Natural killer cell (primary cell): ENCODE measurements around the gene ADCY4. TPM values are rescaled to one million over a fixed set of nuclear protein-coding genes. Genes with fewer than 3 reads are reported as not detected.

Source experiments
- ATAC-seq, 3 donors: fragments of 150-1000 bp in 2 of 3; fragments of 200-7000 bp in 1 of 3; cut with Tn5 transposase; 1 replicate in 1 of 3; 2 replicates in 2 of 3; pipeline ENCODE4 v1.10.0; 2021; ENCODE audit warnings: mild to moderate bottlenecking in 2 of 3, moderate library complexity in 2 of 3
- DNase-seq, 2 donors: peaks; one replicate each; pipeline versions ENCODE4 v3.0.0 to v3.0.0-alpha.2; 2013 to 2021; ENCODE audit warnings: mixed read lengths in 1 of 2
- H3K27ac ChIP-seq: one replicate; pipeline ENCODE4 v1.5.1; 2013; ENCODE audit warnings: mild to moderate bottlenecking, low read length
- H3K27me3 ChIP-seq: one replicate; pipeline ENCODE4 v1.6.1; 2013; ENCODE audit warnings: low read length; ENCODE audit not compliant: control insufficient read depth, insufficient read depth
- H3K36me3 ChIP-seq: one replicate; pipeline ENCODE4 v1.6.1; 2013; ENCODE audit warnings: low read length; ENCODE audit not compliant: control insufficient read depth, insufficient read depth
- H3K4me1 ChIP-seq: one replicate; pipeline ENCODE4 v1.6.1; 2013; ENCODE audit warnings: low read length; ENCODE audit not compliant: control insufficient read depth, insufficient read depth
- H3K4me3 ChIP-seq: one replicate; pipeline ENCODE4 v1.5.1; 2013; ENCODE audit warnings: low read length
- H3K9me3 ChIP-seq: one replicate; pipeline ENCODE4 v1.6.1; 2013; ENCODE audit warnings: low read length; ENCODE audit not compliant: control insufficient read depth, insufficient read depth
- H3K27ac Mint-ChIP-seq, 2 donors: one replicate each; pipeline ENCODE4 v1.8.0; 2022; ENCODE audit warnings: mild to moderate bottlenecking in 2 of 2, mixed read lengths in 2 of 2, moderate library complexity in 1 of 2
- H3K27me3 Mint-ChIP-seq, 2 donors: one replicate each; pipeline ENCODE4 v1.8.0; 2022; ENCODE audit warnings: low read depth in 2 of 2, mixed read lengths in 2 of 2
- H3K36me3 Mint-ChIP-seq: one replicate; pipeline ENCODE4 v1.8.0; 2022; ENCODE audit warnings: mixed read lengths
- H3K4me1 Mint-ChIP-seq, 2 donors: one replicate each; pipeline ENCODE4 v1.8.0; 2022; ENCODE audit warnings: mixed read lengths in 2 of 2
- H3K4me3 Mint-ChIP-seq: one replicate; pipeline ENCODE4 v1.8.0; 2022; ENCODE audit warnings: mild to moderate bottlenecking, moderate library complexity, mixed read lengths
- H3K9me3 Mint-ChIP-seq, 2 donors: one replicate each; pipeline ENCODE4 v1.8.0; 2022; ENCODE audit warnings: mixed read lengths in 2 of 2
- WGBS: methylation state at CpG from one replicate; pipeline ENCODE4 v1.1.7; 2013; ENCODE audit warnings: missing lambda C conversion rate; ENCODE audit not compliant: insufficient coverage; 5-methylcytosine and 5-hydroxymethylcytosine counted together
- intact Hi-C: fragments of 100-400 bp; cut with micrococcal nuclease; formaldehyde crosslinking; loops from one replicate; pipeline ENCODE4 v1.14.2; 2022
- total RNA-seq, 4 donors: library from RNA; stranded (reverse); fragments of 120-200 nt in 1 of 4; gene quantifications; one replicate each; pipeline versions ENCODE4 v1.2.3 to v1.2.4, GENCODE V29; 2013 to 2022
- TF ChIP-seq, protein P1 (sequence below): fragments of 200-600 bp; IDR thresholded peaks from one replicate; pipeline ENCODE4 v1.8.0; 2022; ENCODE audit warnings: antibody characterized with exemption

The ADCY4 gene
- total RNA-seq, 3 donors from 2014 or later (not counting 1 experiment from before 2014, with no cell fraction given), result 9.8 to 17.6 (median 11.3) TPM

DNA sequence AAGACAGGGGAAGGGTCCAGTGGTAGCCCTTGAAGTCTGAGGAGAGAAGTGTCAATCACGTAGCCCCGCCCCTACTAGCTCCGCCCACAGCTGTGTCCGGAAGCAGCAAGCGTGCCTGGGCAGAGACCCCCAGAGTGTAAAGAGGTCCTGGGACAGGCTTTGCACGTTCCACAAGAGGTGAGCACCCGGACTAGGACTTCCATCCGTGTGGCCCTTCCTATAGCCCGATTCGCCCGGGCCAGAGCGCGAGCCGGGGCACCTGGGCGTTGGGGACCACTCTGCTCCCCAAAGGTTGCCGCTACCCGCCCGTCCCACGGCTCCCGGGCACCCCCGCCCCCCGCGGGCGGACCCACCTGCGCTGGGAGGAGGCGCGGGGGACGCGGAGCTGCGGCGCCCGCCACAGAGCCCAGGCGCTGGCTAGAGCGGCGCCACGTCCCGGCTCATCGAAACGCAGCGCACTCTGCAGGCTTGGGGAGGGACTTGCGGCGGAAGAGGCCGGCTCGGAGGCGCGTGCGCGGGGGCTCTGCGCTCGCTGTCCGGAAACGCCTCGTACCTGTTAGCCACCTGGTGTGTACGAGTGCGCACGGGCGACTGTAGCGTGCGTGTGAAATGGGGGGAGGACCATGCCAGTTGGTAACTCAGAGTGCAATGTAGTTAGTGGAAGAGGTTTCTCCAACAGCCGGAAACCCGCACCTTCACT is 63.6 kb downstream of the ADCY4 start, which contains the start of gene RABGGTA:
Gene RABGGTA, minus strand, starts transcription at position 464 of the 700 bp plus-strand sequence. CDS start 482 bp downstream, outside the sequence.
- Mint-ChIP-seq H3K36me3 (peaks cover 11% of the 10 kb centered on the region), H3K9me3 (no peaks in the 10 kb centered on the region), H3K27ac (peak within 1 kb of the TSS; percentile 91 to 92), H3K27me3 (no peaks in the 10 kb centered on the region), H3K4me3 (peak within 1 kb of the TSS; percentile 94), H3K4me1 (peaks cover 25 to 30% of the 10 kb centered on the region in 2 donors)
- Histone ChIP-seq H3K4me1 (peaks cover 30% of the 10 kb centered on the region), H3K27me3 (no peaks in the 10 kb centered on the region), H3K27ac (peak within 1 kb of the TSS; percentile 99), H3K36me3 (peaks cover 15% of the 10 kb centered on the region), H3K9me3 (no peaks in the 10 kb centered on the region), H3K4me3 (peak within 1 kb of the TSS; percentile 88)
- TF ChIP-seq, protein P1, sequence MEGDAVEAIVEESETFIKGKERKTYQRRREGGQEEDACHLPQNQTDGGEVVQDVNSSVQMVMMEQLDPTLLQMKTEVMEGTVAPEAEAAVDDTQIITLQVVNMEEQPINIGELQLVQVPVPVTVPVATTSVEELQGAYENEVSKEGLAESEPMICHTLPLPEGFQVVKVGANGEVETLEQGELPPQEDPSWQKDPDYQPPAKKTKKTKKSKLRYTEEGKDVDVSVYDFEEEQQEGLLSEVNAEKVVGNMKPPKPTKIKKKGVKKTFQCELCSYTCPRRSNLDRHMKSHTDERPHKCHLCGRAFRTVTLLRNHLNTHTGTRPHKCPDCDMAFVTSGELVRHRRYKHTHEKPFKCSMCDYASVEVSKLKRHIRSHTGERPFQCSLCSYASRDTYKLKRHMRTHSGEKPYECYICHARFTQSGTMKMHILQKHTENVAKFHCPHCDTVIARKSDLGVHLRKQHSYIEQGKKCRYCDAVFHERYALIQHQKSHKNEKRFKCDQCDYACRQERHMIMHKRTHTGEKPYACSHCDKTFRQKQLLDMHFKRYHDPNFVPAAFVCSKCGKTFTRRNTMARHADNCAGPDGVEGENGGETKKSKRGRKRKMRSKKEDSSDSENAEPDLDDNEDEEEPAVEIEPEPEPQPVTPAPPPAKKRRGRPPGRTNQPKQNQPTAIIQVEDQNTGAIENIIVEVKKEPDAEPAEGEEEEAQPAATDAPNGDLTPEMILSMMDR, result peak; percentile 63
- ATAC-seq, result peak; percentile 84 to 94 (median 87)
- intact Hi-C loops, result loop anchor here (1.0 to 5.0 kb wide), 8 partner anchors 28 to 401 kb away; partner anchors contain the start of genes DHRS1, GMPR2, LTB4R and MDP1
- under 1% methylated on average over 61 of the region's 61 CpGs for WGBS
- DNase-seq, result peak; percentile 92 to 99

DNA sequence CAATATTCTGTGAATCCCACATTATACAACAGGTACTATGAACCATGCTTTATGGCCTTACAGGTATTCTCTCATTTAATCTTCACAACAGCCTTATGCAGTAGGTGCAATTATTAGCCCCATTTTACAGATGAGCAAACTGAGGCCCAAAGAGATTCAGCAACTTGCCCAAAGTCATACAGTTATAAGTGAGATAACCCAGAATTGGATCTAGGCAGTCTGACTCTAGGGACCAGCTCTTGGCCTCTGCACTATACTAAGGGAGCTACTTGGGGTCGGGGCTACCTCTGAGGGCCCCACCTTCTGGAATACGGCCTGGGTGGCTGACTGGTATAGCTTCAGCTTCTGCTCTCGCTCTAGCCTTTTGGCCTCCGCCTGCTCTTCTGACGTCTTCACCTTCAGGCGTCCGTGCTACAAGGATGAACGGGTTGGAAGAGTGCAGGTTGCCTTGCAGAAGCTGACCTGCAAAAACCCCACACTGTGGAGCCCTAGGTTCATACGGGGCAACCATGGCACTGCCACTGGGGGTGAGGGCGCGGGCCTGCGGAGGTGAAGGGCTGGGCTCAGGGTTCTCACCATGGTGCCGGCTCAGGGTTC is 64.2 kb downstream of the ADCY4 start:
- Histone ChIP-seq H3K27me3 (no peaks in the 10 kb centered on the region), H3K27ac (peak overlapping the region; percentile 99), H3K9me3 (no peaks in the 10 kb centered on the region), H3K36me3 (peaks cover 21% of the 10 kb centered on the region), H3K4me1 (peaks cover 28% of the 10 kb centered on the region), H3K4me3 (peak overlapping the region; percentile 88)
- intact Hi-C loops, result loop anchor here (1.0 to 5.0 kb wide), 8 partner anchors 28 to 402 kb away; partner anchors contain the start of genes DHRS1, GMPR2, LTB4R and MDP1
- no peaks in the 10 kb centered on the region for H3K9me3 Mint-ChIP-seq
- peaks cover 25 to 30% of the 10 kb centered on the region in 2 donors for H3K4me1 Mint-ChIP-seq
- H3K4me3 Mint-ChIP-seq, result peak overlapping the region; percentile 94
- TF ChIP-seq, protein P1, result no peak
- ATAC-seq, result peak in 2 of 3 donors; percentile 0 to 1
- peak overlapping the region; percentile 91 to 92 for H3K27ac Mint-ChIP-seq
- peaks cover 11% of the 10 kb centered on the region for H3K36me3 Mint-ChIP-seq
- WGBS, result 19% methylated on average over 13 of the region's 13 CpGs
- no peaks in the 10 kb centered on the region for H3K27me3 Mint-ChIP-seq
- no peak for DNase-seq

DNA sequence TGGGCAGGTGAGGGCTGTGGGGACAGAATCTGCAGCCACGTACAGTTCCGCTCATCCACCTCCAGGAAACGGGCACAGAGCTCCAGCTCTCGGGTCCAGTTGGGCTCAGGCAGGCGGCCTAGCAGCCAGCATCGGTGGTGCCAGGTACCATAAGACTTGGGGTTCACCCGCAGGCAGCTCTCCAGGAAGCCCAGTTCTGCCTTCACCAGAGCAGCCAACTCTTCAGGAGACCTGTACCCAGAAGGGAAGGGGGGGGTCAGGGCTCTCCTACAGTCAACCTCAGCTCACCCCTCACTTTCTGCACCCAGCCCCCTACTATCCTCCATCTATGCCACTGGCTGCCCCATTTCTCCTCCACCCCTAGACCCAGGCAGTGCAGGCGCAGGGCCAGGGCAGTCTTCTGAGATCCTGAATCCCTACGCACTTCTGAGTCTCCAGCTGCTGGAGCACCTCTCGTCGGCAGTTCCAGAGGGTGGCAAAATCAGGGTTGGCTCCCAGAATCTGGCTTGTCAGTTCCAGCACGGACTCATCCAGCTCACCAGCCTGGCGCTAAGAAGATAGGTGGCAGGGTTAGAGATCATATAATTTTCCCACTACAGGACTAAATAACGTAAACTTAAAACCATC is 64.8 kb downstream of the ADCY4 start:
- no peak overlapping the region for H3K27ac ChIP-seq
- peaks cover 23% of the 10 kb centered on the region for H3K4me1 ChIP-seq
- H3K4me3 Mint-ChIP-seq, result peak overlapping the region; percentile 94
- H3K27me3 Mint-ChIP-seq, result no peaks in the 10 kb centered on the region
- H3K9me3 ChIP-seq, result no peaks in the 10 kb centered on the region
- H3K4me3 ChIP-seq, result no peak overlapping the region
- H3K9me3 Mint-ChIP-seq, result no peaks in the 10 kb centered on the region
- ATAC-seq (no peak), DNase-seq (no peak)
- peak overlapping the region; percentile 91 to 92 for H3K27ac Mint-ChIP-seq
- no peaks in the 10 kb centered on the region for H3K27me3 ChIP-seq
- H3K4me1 Mint-ChIP-seq, result peaks cover 25 to 30% of the 10 kb centered on the region in 2 donors
- WGBS, result 97% methylated on average over 14 of the region's 14 CpGs
- intact Hi-C loops, result loop anchor here (5.0 kb wide), 2 partner anchors 38 to 402 kb away; partner anchors contain the start of genes GMPR2 and NEDD8
- peaks cover 11% of the 10 kb centered on the region for H3K36me3 Mint-ChIP-seq
- H3K36me3 ChIP-seq, result peaks cover 27% of the 10 kb centered on the region
- TF ChIP-seq, protein P1, result no peak
